HG03439 (cell line): ENCODE data around the gene LRFN2.

ENCODE experiments used
- ATAC-seq: cut with Tn5 transposase; IDR thresholded peaks from one replicate; pipeline ENCODE4 v1.9.1; 2021; ENCODE audit warnings: mild to moderate bottlenecking, moderate library complexity; ENCODE audit not compliant: unreplicated experiment

LRFN2 gene

DNA sequence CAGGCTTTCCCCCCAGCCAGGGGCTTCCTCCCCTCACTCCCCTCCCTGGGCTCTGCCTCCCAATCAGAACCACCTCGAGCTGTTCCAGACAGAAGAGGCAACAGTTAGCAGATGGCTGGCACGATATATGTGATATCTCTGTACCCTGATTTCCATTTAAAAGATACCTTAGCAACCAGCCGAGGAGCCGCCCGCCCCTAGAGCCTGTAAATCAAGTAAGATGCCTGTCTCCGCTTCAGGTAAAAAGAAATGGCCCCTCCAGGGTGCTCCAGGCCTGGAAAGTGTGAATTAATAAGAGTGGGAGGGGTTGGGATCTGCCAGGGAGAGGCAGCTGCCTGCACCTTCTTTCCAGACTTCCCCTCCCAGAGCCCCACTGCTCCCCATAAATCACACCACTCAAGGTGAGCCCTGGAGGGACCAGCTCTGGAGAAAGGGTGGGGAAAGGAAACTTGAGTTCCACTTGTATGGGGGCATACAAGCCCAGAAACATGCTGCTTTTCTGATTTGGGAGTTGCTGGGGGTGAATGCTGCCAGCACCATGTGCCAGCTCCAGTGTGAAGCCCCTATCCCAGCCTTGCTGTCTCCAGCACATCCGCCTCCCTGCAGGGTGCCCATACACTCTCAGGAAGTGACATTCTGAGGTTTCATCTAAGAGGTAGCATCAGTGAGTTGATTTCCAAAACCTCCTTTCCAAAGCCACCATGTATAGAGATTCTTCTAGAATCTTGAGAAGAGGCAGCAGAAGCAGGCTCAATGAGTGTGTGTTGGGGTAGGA, 148.0 kb downstream of the LRFN2 start:
- no peak for ATAC-seq

DNA sequence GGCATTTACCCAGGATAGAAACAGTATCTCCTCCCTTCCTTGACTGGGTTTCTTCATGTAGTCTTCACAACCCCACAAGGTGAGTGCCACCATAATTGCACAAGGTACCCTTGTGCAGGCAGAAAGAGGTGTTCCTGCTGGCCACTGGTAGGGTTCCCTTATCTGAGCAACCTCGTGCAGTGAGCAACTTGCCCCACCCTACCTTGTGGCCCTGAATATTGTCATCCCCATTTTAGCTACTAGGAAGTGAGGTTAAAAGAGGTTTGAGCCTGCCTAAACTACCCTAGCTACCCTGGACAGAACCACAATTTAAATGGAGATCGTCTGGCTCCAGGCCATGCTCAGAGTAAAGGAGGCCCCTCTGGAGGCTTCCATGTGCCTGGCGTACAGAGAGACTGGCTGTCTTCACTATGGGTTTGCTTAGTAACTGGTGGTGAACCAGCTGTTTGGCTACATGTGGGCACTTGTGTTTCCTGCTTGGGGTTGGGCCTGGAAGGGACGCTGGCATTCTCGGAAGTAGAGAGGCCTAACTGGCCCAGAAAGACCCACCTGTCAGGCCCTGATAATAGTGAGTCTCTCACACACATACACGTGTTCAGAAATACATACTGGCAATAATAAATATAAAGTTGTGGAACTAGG, 148.8 kb downstream of the LRFN2 start:
- ATAC-seq = no peak

DNA sequence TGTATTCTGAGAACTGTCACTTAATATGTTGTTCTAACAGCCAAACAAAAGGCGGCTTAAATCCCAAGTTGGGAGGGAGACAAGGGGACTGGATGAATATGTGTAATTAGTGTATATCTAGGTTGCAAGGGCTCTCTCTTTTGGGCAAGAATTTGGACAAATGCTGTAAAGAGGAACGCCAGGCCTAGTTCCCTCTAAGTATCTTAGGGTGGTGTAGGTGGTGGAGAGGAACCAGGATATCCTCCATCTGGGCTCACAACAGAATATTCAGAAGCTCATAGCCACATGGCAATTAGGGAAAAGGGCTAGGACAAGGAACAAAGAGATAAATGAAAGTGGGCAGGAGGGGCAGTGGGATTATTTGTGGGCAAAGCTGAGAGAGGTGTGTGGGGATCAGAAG, 149.5 kb downstream of the LRFN2 start:
- ATAC-seq = no peak

DNA sequence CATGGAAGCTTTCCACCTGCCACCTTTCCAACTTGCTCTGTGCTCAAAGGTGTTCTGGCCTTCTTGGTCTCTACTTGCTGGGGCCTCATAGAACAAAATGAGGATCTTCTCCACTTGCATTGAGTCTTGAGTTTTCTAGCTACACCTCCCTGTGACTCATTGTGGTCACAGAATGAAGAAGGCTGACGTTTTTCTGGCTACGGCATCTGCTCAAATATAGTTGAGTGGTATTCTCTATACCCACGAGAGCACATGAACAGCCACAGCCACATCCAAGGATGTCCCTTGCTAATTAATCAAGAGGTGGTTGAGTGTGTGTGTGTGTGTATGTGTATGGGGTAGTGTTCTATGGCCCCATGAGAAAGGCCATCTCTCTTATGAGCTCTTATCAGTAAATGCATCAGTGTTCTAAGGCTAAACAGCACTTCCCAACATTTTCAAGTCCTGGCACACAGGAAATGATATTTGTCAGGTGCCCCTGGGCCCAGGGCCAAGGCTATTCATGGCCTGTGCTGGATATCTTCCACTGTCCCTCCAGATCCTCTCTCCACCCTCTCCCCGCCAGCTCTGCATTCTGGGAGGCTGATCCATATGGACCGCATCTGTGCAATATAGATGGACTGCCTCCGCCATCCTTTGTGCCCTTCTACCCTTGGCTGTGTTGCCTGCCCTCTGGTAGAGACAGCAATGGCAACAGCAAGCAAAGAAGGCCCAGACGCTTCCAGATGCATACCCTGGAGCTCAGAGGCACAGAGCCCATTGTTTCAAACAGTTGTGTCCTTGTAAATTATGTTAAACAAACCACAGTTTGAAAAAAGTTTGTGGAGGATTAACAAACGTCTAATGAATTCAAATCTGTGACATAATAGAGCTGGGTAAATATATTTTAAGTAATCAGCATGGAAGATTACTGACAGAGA, 150.2 kb downstream of the LRFN2 start:
- no peak for ATAC-seq

DNA sequence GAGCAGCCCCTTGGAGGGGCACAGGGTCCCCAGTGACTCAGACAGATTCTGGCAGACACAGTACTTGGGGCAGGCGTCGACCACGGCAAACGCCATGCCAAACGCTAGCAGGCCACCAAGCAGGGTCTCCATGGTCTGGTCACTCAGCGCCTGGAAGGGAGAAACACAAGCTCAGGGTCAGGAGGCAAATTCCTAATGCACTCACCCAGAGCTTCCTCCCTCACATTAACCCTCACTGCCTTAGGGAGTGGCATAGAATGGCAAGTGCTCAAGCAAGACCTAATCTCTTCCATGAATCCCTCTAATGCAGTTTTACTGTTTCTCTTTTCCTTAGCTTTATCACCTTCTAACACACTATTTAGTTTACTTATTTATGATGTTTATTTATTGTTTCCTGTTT, 154.2 kb downstream of the LRFN2 start:
- ATAC-seq = no peak

DNA sequence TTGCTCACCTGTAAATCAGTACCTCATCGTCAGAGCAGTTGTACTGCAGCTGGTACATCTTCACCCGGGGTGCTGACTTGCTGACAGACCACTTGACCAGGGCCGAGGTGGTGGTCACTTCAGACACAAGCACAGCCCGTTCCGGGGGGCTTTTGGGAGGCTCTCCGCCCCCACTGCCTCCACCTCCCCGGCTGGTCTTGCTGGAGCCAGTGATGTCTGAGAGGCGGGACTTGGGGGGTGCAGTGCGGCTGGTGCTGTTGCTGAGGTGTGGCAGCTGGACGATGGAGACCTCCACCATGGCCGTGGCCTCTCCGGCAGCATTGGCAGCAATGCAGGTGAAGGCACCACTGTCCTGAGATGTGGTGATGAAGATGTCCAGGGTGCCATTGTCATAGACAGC, 155.5 kb downstream of the LRFN2 start:
- ATAC-seq = no peak

DNA sequence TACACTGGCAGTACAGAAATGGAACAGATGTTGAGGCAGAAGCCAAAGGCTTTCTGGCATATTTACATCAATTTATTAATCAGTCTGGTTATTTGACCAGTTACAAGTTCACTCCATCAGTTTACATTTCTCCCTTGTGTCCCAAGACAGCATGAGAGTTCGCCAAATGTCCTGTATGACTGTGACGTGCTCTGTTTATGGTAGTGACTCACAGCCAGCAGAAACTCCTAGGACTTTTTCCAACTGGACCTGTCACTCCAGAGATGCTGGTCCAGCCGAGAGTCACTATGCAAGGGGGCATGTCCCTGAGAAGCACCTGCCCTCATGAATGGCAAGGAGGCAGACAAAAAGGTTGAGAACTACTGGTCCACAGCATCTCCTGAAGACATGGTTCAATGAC, 160.0 kb downstream of the LRFN2 start:
- no peak for ATAC-seq

DNA sequence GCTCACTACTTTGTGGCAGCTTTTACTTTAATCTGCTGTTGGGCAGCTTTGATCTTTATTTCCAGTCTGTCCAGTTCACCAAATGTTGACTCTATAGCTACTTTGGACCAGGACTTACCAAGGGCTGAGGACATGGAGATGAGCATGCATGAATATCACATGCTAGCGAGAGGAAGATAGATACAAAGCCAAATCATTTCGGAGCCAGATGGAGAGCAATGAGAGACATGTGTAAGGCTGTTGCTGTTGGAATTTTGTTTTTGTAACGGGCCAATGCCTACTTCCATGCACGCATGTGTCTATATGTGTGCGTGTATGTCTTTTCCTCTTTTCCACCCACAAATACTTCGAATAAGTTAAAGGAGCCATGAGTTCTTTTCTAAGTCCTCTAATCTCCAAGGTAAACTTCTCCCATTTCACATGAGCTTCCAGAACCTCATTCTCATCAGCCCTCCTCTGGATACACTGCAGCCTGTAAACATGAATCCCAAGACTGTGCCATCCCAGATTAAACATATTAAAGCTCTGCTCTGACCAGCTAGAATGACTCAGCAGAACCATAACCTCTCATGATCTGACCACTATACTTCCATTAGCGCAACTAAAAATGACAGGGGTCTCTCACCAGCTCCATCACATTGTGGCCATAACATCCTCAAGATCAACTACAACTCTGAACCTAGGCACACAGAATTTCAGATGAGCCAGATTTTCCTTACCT, 160.7 kb downstream of the LRFN2 start:
- no peak for ATAC-seq

DNA sequence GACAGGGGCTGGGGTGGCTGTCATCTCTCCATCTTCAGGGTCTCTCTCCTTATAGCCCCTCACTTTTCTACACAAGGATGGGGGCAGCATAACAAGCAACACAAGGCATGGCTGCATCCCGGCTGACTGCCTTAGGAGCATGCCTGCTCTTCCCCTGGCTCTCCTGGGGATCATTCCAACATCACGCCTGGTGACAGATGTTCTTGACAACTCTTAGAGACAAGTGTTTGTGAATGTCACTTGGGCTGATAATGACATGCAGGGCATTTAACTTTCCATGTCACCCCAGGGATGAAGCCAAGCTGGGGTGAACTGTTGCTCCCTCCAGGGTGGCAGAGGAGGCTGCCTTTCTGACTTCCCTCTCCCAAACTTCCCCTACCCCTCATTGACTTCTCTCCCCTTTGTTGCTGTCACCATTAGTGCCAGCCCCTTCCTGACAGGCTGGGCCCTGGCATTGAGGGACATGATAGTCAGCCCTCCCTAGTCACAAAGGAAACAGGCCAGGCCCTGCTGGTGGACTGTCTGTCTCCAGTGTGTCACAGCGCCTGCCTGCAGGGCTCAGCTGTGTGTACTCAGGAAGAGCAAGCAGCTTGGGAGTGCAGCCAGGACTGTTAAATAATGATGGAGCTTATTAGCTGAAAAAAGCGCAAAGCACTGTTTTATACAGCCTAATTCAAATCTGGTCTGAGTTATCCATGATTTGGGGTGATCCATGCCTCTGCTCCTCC, 161.8 kb downstream of the LRFN2 start:
- ATAC-seq = no peak

DNA sequence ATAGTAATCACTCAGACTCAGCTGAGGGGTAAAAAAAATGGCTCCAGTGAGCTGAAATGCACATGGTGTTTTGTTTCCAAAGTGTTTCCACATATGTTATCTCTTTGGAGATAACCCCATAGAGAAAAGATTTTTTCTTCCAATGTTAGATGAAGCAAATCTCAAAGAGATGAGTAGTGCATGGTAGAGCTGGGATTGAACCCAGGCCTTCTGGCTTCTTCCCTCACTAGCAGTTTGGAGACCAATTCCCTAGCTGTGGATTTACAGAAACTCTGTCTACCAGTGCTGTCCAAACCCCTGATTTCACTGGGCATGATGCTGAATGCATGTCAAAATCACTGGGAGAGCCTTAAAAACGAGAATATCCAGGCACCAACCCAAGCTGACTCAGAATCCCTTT, 165.1 kb downstream of the LRFN2 start:
- ATAC-seq = no peak

DNA sequence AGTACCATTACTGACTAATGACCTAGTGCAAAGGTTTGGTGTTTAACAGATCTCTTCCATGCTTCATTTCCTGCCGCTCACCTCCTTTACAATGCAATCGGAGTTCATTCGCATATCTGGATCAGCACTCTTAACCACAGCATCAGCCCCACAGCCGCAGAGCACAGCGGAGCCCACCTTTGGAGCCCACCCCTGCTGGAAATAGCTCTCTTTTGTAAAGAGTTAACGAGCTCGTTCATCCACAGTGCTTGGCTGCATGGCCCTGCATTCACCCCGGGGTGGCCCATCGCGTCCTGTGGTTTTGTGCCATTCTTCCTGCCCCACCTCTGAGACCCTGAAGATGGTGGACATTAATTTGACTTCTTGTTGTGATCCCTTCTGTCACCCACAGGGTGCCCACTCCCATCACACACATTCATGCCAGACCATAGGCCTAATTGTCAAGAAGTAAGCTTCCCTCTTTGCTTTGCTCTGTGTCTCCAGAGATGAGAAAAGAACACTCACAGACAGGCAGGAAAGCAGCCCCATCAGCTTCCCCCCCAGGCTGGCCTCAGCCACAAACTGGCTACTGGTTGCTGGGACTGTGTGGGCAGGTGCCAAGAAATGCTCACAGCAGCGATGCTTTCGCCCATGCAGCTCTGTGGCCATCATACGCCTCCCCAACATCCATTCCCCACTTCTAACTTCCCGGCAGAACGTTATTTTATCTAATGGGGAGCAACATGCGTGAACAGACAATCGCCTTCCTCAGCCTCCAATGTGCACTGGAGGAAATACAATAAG, 167.0 kb downstream of the LRFN2 start:
- no peak for ATAC-seq

DNA sequence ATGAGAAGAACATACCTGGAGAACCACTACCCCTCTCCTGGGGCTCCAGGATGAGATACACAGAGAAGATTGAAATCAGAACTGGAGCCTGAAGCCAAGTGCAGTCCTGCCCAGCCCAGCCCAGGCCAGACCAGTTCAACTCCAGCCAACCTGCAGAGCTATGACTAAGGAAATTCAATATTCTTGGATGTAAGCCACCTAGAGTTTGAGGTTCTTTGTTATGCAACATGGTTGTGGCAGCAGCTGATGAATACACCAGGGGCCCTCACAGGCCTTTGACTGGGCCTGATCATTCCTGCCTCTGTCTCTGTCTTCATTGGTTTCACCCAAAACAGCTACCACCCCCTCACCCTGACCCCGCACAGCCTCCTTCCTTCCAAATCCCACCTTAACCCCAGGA, 167.8 kb downstream of the LRFN2 start:
- ATAC-seq = no peak

DNA sequence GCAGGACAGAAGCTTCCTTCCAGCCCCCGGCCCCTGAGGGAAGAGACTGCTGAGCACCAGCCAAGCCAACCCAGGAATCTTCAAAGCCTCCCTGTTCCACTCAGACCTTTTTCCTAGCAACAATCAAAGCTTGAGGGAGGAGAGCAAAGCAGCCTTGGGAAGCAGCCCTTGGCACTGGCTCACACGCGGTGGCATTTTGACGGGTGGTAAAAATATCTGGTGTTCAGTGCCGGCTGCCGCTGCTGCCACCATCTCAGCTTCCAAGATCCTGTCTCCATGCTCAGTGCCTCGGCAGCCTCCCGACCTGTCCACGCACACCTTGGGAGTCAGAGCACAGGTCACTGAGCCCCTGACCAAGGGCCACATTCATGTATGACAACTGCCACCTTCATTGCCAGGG, 170.1 kb downstream of the LRFN2 start:
- no peak for ATAC-seq

DNA sequence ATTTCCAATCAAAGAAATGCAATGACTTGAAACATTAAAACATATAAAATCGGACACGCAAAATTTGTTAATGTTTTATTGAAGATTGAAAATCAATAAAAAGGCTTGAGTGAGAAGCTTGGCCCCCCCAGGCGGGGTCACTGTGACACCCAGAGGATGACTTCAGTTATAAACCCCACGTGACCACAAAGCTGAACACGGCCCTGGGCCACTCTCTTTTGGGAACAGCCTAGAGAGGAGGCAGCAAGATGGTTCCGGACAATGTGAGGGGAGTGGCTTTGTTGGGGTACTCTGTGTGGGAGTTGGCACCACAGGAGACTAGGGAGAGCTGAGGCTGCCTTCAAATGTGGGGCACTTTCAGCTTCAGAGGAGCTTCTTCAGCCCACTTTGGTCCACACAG, 172.5 kb downstream of the LRFN2 start:
- ATAC-seq = no peak

DNA sequence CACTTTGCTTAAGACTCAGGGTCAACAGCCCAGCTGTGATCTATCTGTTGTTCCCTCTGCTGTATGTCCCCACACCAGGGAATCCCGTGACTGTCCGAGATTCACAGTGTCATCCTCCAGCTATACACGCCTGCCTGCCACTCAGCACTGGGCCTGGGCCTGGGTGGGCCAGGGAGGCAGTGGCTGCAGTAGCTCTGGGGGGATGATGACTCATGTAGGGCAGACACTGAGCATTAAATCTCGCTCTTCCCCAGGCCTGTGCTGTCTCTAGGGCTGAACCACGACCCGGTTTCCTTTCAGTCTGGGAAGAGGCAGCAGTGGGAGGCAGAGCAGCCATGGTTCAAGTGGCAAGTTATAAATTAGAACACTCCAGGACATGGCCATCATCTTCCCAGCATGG, 173.9 kb downstream of the LRFN2 start:
- ATAC-seq = no peak

DNA sequence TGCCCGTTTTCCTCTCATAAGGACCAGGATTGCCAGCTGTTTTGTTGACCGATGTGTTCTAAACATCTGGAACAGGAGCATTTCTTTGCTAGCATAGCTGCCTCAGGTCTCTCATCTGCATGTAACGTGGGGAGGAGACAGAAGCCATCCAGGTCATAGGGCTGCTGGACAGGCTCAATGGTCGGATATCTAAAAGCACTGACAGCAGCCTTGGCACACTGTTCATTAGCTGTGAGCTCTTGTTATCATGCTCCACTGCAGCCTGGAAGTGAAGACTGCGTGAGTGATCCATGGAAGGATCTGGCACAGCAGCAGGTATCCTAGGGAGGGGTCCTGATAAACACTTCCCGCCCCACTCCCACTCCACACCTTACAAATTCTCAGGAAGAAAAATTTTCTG, 175.3 kb downstream of the LRFN2 start:
- no peak for ATAC-seq

DNA sequence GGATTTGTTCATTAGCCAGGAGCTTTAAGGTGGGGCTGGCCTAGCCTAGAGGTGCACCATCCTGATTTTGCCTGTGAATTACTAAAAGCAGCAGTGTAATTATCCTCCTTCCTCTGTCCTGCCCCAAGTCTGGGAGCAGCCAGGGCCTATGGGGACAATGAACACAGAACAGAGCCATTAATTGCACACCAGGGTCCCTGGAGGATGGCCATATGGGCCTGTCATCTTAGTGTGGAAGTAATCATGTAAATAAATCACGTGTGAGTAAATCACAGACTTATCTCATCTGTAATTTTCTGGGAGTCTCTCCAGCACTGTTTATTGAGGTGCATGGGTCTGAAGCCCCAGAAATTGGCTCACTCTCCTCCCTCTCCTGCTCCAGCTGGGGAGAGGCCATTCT, 176.3 kb downstream of the LRFN2 start:
- ATAC-seq = no peak

DNA sequence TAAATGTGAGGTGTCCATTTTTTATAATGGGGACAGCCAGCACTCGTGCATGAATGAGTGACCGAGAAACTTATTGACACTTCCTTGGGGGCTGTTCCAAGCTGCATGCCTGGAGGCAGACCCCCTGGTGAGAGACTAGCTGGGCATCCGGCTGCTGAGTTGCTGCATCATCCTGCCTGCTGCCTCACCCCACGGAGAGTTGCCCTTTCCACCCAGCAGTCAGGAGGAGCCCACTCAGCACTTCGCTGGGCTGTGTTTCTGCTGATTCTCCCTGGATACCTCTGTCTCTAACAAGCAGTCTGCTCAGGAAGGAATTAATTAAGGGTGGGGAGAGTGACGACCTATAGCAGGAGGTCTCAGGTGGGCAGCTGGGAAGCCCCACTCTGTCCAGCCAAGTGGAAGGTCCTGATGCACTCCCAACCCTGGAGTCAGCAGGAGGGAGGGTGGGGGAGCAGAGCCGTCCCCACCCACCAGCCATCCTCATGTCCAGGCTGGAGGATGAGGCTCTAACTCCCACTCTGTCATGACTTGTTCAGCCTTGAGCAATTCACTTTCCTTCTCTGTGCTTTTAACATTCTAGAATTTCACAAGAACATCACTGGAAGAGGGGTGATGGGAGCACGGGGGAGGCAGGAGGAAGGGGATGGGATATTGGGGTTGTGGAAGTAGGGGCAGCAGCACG, 177.3 kb downstream of the LRFN2 start:
- ATAC-seq = no peak
